AG04449 (cell line): Measurements from ENCODE around the gene SPAG6.

Source experiments
- CTCF ChIA-PET: fragments of 350-600 bp; formaldehyde crosslinking; extraction: SDS; loops from one replicate; lab custom pipeline; 2021; ENCODE audit warnings: antibody characterized with exemption; lab: Yijun Ruan, JAX
- POLR2A ChIA-PET: fragments of 400-600, 350-600 bp; formaldehyde crosslinking; extraction: SDS; loops from one replicate; lab custom pipeline; 2020; ENCODE audit warnings: antibody characterized with exemption, inconsistent platforms; lab: Yijun Ruan, JAX
- DNase-seq: peaks from one replicate; pipeline ENCODE4 v3.0.0-alpha.2; 2010; ENCODE audit warnings: low read depth, low spot score
- H3K4me3 ChIP-seq: 2 replicates; pipeline ENCODE4 v1.5.1; 2011; ENCODE audit warnings: low read depth, mild to moderate bottlenecking, control low read depth, low read length
- CTCF ChIP-seq: IDR thresholded peaks from one replicate; pipeline ENCODE4 v1.5.1; 2011; ENCODE audit warnings: mild to moderate bottlenecking, moderate library complexity, low read length, control low read depth, inconsistent platforms; ENCODE audit not compliant: insufficient read depth; ENCODE audit errors: missing control alignments

The SPAG6 gene

GRCh38 chr10:22324893-22325271 lies 20.4 kb upstream of the SPAG6 start:
- peak overlapping the region; percentile 63 for H3K4me3 ChIP-seq
- POLR2A ChIA-PET, result interaction anchor here (0.6 to 1.8 kb wide), 2 partner anchors 9 to 15 kb away, joined by 3 to 6 read pairs; partner anchors contain the start of gene COMMD3
- CTCF ChIA-PET, result interaction anchor here (1.7 kb wide), 1 partner anchor 13 kb away, joined by 4 read pairs; no protein-coding TSS in a partner anchor
- DNase-seq, result no peak
- no peak for TF ChIP-seq CTCF

GRCh38 chr10:22325272-22326144 lies 19.8 kb upstream of the SPAG6 start:
- CTCF ChIA-PET, result interaction anchor here (0.8 to 1.7 kb wide), 3 partner anchors 13 to 14 kb away, joined by 3 to 4 read pairs (median 3); no protein-coding TSS in a partner anchor
- POLR2A ChIA-PET, result interaction anchor here (0.6 to 1.8 kb wide), 3 partner anchors 9 to 798 kb away, joined by 3 to 6 read pairs (median 4); partner anchors contain the start of gene COMMD3
- no peak for TF ChIP-seq CTCF
- peak overlapping the region; percentile 63 for H3K4me3 ChIP-seq
- no peak for DNase-seq

- CTCF ChIA-PET, result interaction anchor here (0.8 to 1.0 kb wide), 2 partner anchors 13 to 14 kb away, joined by 3 read pairs; no protein-coding TSS in a partner anchor
- POLR2A ChIA-PET, result interaction anchor here (0.7 to 1.8 kb wide), 2 partner anchors 10 to 799 kb away, joined by 4 to 6 read pairs; partner anchors contain the start of gene COMMD3
These were observed 19.1 kb upstream of the SPAG6 start for GRCh38 chr10:22326145-22326702.

GRCh38 chr10:22329150-22329549 lies 16.1 kb upstream of the SPAG6 start:
- no peak overlapping the region for H3K4me3 ChIP-seq
- no peak for DNase-seq
- TF ChIP-seq CTCF, result no peak
- POLR2A ChIA-PET, result no interaction called here
- CTCF ChIA-PET, result no interaction called here

More at GRCh38 chr10:22326145-22326702, 19.1 kb upstream of the SPAG6 start:
- no peak for TF ChIP-seq CTCF
- H3K4me3 ChIP-seq, result peak overlapping the region; percentile 61
- DNase-seq, result no peak

- CTCF ChIA-PET, result interaction anchor here (0.7 kb wide), 1 partner anchor 9 kb away, joined by 3 read pairs; no protein-coding TSS in a partner anchor
- TF ChIP-seq CTCF, result no peak
- no peak for DNase-seq
- POLR2A ChIA-PET, result interaction anchor here (1.0 kb wide), 1 partner anchor 8 kb away, joined by 3 read pairs; no protein-coding TSS in a partner anchor
- no peak overlapping the region for H3K4me3 ChIP-seq
These were observed 13.1 kb upstream of the SPAG6 start for GRCh38 chr10:22332116-22332692.
